CD14-positive monocyte (primary cell): ENCODE data around the gene PHACTR3. TPM values are rescaled to one million over a fixed set of nuclear protein-coding genes. Genes with fewer than 3 reads are reported as not detected.

Source experiments
- DNase-seq, 3 donors: peaks; one replicate each; pipeline ENCODE4 v3.0.0-alpha.2; 2011 to 2022
- H2AFZ ChIP-seq: 2 replicates; pipeline ENCODE4 v1.6.0; 2012; ENCODE audit warnings: mild to moderate bottlenecking, low read depth, low read length, inconsistent platforms; ENCODE audit not compliant: insufficient read depth, poor library complexity, severe bottlenecking
- H3K27ac ChIP-seq, 2 donors: 1 replicate in 1 of 2; 2 replicates in 1 of 2; pipeline ENCODE4 v1.5.1; 2012 to 2013; ENCODE audit warnings: low read length in 2 of 2, control low read depth in 1 of 2, inconsistent platforms in 1 of 2, low read depth in 1 of 2, mild to moderate bottlenecking in 1 of 2
- H3K27me3 ChIP-seq, 2 donors: one replicate each; pipeline versions ENCODE4 v1.6.0 to v1.6.1; 2011 to 2013; ENCODE audit warnings: low read length in 2 of 2; ENCODE audit not compliant: control insufficient read depth in 2 of 2, insufficient read depth in 2 of 2
- H3K36me3 ChIP-seq, 2 donors: replicated peaks in 1 of 2; 1 replicate in 1 of 2; 2 replicates in 1 of 2; pipeline versions ENCODE4 v1.5.1 to v1.6.1; 2012 to 2013; ENCODE audit warnings: low read length in 2 of 2, control low read depth in 1 of 2, inconsistent platforms in 1 of 2, mild to moderate bottlenecking in 1 of 2; ENCODE audit not compliant: insufficient read depth in 2 of 2, control insufficient read depth in 1 of 2
- H3K4me1 ChIP-seq, 2 donors: 1 replicate in 1 of 2; 2 replicates in 1 of 2; pipeline versions ENCODE4 v1.5.1 to v1.6.1; 2012 to 2013; ENCODE audit warnings: low read length in 2 of 2, control low read depth in 1 of 2, inconsistent platforms in 1 of 2, mild to moderate bottlenecking in 1 of 2, moderate library complexity in 1 of 2; ENCODE audit not compliant: insufficient read depth in 2 of 2, control insufficient read depth in 1 of 2
- H3K4me2 ChIP-seq: replicated peaks from 2 replicates; pipeline ENCODE3; 2012; ENCODE audit warnings: low read length, moderate library complexity, mild to moderate bottlenecking; ENCODE audit not compliant: poor library complexity, severe bottlenecking; ENCODE audit errors: extremely low read depth
- H3K4me3 ChIP-seq, 3 experiments: fragments of 200-600 bp in 1 of 3; sonication (generic) in 1 of 3; replicated peaks in 1 of 3; 1 replicate in 2 of 3; 2 replicates in 1 of 3; pipeline ENCODE4 v1.5.1; 2011 to 2013; ENCODE audit warnings: low read length in 3 of 3, mild to moderate bottlenecking in 3 of 3, control low read depth in 2 of 3, low read depth in 2 of 3, inconsistent platforms in 1 of 3, moderate library complexity in 1 of 3
- H3K79me2 ChIP-seq: 2 replicates; pipeline ENCODE4 v1.6.0; 2012; ENCODE audit warnings: mild to moderate bottlenecking, control low read depth, inconsistent platforms, low read length, moderate library complexity; ENCODE audit not compliant: insufficient read depth
- H3K9ac ChIP-seq: 2 replicates; pipeline ENCODE4 v1.6.0; 2017; ENCODE audit warnings: low read length, mild to moderate bottlenecking; ENCODE audit not compliant: insufficient read depth, poor library complexity, severe bottlenecking
- H3K9me3 ChIP-seq, 2 donors: replicated peaks in 1 of 2; 1 replicate in 1 of 2; 2 replicates in 1 of 2; pipeline versions ENCODE4 v1.5.1 to v1.6.1; 2012 to 2013; ENCODE audit warnings: low read length in 2 of 2, control low read depth in 1 of 2; ENCODE audit not compliant: control insufficient read depth in 1 of 2, insufficient read depth in 1 of 2
- H4K20me1 ChIP-seq: 2 replicates; pipeline ENCODE4 v1.6.0; 2012; ENCODE audit warnings: mild to moderate bottlenecking, low read length, control low read depth, moderate library complexity; ENCODE audit not compliant: insufficient read depth
- H3K27ac Mint-ChIP-seq, 7 donors: one replicate each; pipeline ENCODE4 v1.8.0; 2020; ENCODE audit warnings: mild to moderate bottlenecking in 7 of 7, mixed read lengths in 7 of 7, moderate library complexity in 6 of 7, inconsistent platforms in 2 of 7
- H3K27me3 Mint-ChIP-seq, 3 donors: one replicate each; pipeline ENCODE4 v1.8.0; 2021 to 2022; ENCODE audit warnings: low read depth in 3 of 3, mild to moderate bottlenecking in 3 of 3, mixed read lengths in 3 of 3, moderate library complexity in 3 of 3, inconsistent platforms in 1 of 3
- H3K36me3 Mint-ChIP-seq, 2 donors: one replicate each; pipeline ENCODE4 v1.8.0; 2020; ENCODE audit warnings: mixed read lengths in 2 of 2, inconsistent platforms in 1 of 2, mild to moderate bottlenecking in 1 of 2
- H3K4me1 Mint-ChIP-seq: one replicate; pipeline ENCODE4 v1.8.0; 2020; ENCODE audit warnings: mild to moderate bottlenecking, mixed read lengths
- H3K4me3 Mint-ChIP-seq, 2 donors: one replicate each; pipeline ENCODE4 v1.8.0; 2020; ENCODE audit warnings: mild to moderate bottlenecking in 2 of 2, mixed read lengths in 2 of 2, moderate library complexity in 1 of 2
- H3K9me3 Mint-ChIP-seq, 7 donors: one replicate each; pipeline ENCODE4 v1.8.0; 2020 to 2022; ENCODE audit warnings: mixed read lengths in 7 of 7, mild to moderate bottlenecking in 6 of 7, moderate library complexity in 6 of 7, inconsistent platforms in 2 of 7
- WGBS: methylation state at CpG from one replicate; pipeline ENCODE4 v1.1.5; 2013; ENCODE audit warnings: missing lambda C conversion rate; ENCODE audit not compliant: insufficient coverage; 5-methylcytosine and 5-hydroxymethylcytosine counted together
- intact Hi-C, 2 donors: fragments of 100-400 bp; cut with micrococcal nuclease; formaldehyde crosslinking; loops; one replicate each; pipeline versions ENCODE4 v1.15.0 to v1.15.1; 2023
- polyA plus RNA-seq, 3 donors: library from polyadenylated mRNA; depleted of rRNA in 1 of 3; unstranded in 2 of 3; stranded (reverse) in 1 of 3; fragments of 300-500 nt in 2 of 3; fragments of >200 nt in 1 of 3; fragmentation: Illumina TruSeq in 2 of 3; gene quantifications; 1 replicate in 2 of 3; 2 replicates in 1 of 3; pipeline ENCODE4 v1.2.3, GENCODE V29; 2012 to 2021
- TF ChIP-seq, protein P1 (sequence below): fragments of 200-600 bp; IDR thresholded peaks from one replicate; pipeline ENCODE4 v1.8.0; 2022; ENCODE audit warnings: antibody characterized with exemption, mild to moderate bottlenecking

Gene PHACTR3
- polyA plus RNA-seq, 3 donors, result 0.11 to 0.17 TPM; not detected in 1

DNA sequence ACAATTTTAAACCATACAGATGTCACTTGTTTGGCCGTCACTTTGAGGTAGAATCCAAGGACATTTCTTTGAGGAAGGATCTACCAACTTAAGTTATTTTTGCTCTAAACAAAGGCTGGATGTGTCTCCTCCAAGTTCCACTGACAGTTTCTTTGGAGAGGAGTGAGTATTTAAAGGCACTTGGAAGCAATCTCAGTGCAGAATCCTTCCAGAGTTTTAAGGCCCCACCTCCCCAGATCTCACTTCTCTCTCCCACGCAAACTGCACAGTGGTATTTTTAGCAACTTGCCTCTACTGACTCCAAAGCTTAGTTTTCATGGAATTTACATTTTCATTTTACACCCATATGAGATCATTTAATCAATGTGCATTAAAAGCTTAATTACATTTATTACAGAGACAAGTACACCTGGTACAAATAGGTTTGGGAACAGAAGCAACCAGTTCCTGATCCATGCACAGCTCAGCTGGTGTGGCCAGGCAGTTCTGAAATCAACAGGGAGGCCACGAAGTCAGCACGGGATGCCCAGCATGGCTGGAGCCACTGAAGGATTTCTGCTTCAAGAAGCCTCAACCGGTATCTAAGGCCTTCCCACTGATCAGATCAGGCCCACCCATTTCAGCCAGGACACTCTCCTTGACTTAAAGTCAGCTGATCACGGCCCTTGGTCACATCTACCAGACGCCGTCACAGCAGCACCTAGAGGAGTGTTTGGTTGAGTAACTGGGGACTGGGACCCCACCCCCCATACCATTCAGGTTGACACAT is 219.3 kb downstream of the PHACTR3 start:
- no peak overlapping the region for H3K27ac Mint-ChIP-seq
- H4K20me1 ChIP-seq, result no peaks in the 10 kb centered on the region
- intact Hi-C loops, result no loop called here

DNA sequence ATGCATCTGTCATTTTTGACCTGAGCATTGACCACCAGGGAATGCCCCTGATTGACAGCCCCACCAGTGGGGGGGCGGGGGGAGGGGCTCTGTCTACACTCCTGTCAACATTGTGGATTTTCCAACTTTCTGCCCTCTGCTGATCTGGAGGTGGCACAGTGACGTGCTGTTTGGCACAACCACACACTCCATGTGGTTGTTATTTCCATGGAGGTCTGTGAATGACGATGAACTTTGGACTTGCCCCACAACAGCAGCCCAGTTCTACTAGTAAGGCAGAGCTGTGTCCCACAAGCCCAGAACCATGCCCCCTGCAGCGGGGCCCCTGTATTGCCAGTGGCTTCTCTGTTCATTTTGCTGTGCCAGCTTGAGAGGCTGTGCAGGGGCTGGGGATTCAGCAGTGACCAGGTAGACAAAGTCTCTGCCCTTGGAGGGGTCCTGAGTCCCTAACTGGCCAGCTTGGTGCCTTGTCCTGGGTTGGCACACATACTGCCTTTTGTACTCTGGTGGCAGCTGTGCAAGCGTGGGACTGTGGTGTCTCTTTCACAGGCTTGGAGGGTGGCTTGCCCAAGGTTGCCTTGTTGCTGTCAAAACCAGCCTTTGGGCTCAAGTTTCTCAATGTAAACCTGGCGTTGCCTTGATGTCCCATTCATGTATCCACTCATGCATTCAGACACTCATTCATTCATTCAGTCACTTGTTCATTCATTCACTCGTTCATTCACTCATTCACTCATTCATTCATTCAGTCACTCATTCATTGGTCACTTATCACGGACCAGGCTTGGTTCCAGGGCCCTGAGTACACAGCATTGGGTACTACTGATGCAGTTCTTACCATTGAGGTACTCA is 220.6 kb downstream of the PHACTR3 start:
- H2AFZ ChIP-seq, result no peak overlapping the region
- H3K9ac ChIP-seq, result no peak overlapping the region
- H3K4me1 Mint-ChIP-seq, result peaks cover 1% of the 10 kb centered on the region
- no peaks in the 10 kb centered on the region for H3K36me3 ChIP-seq
- H3K4me3 Mint-ChIP-seq, result no peak overlapping the region
- TF ChIP-seq, protein P1, sequence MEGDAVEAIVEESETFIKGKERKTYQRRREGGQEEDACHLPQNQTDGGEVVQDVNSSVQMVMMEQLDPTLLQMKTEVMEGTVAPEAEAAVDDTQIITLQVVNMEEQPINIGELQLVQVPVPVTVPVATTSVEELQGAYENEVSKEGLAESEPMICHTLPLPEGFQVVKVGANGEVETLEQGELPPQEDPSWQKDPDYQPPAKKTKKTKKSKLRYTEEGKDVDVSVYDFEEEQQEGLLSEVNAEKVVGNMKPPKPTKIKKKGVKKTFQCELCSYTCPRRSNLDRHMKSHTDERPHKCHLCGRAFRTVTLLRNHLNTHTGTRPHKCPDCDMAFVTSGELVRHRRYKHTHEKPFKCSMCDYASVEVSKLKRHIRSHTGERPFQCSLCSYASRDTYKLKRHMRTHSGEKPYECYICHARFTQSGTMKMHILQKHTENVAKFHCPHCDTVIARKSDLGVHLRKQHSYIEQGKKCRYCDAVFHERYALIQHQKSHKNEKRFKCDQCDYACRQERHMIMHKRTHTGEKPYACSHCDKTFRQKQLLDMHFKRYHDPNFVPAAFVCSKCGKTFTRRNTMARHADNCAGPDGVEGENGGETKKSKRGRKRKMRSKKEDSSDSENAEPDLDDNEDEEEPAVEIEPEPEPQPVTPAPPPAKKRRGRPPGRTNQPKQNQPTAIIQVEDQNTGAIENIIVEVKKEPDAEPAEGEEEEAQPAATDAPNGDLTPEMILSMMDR, result no peak
- H3K27ac ChIP-seq, result no peak overlapping the region
- no peaks in the 10 kb centered on the region for H4K20me1 ChIP-seq
- no peak overlapping the region for H3K4me2 ChIP-seq
- WGBS, result 78% methylated on average over 4 of the region's 8 CpGs
- peak overlapping the region in 1 of 7 donors; percentile 5 for H3K27ac Mint-ChIP-seq
- H3K79me2 ChIP-seq, result no peaks in the 10 kb centered on the region
- H3K9me3 Mint-ChIP-seq, result peaks cover 0 to 1% (median 0%) of the 10 kb centered on the region in 7 donors
- intact Hi-C loops, result no loop called here
- no peak for DNase-seq
- no peak overlapping the region for H3K4me3 ChIP-seq
- H3K27me3 ChIP-seq, result no peaks in the 10 kb centered on the region
- H3K9me3 ChIP-seq, result no peaks in the 10 kb centered on the region
- no peaks in the 10 kb centered on the region for H3K4me1 ChIP-seq
- H3K36me3 Mint-ChIP-seq, result no peaks in the 10 kb centered on the region
- H3K27me3 Mint-ChIP-seq, result peaks cover 0 to 2% (median under 1%) of the 10 kb centered on the region in 3 donors

More for the DNA sequence above, 219.3 kb downstream of the PHACTR3 start:
- no peak overlapping the region for H2AFZ ChIP-seq
- WGBS, result 88% methylated on average over 4 of the region's 8 CpGs
- no peak overlapping the region for H3K4me2 ChIP-seq
- no peak overlapping the region for H3K9ac ChIP-seq
- no peaks in the 10 kb centered on the region for H3K27me3 ChIP-seq
- Mint-ChIP-seq H3K36me3 (no peaks in the 10 kb centered on the region), H3K27me3 (peaks cover 1 to 3% (median 2%) of the 10 kb centered on the region in 3 donors), H3K4me1 (no peaks in the 10 kb centered on the region), H3K9me3 (peaks cover 0 to 1% (median 0%) of the 10 kb centered on the region in 7 donors), H3K4me3 (no peak overlapping the region)
- DNase-seq, result no peak
- no peaks in the 10 kb centered on the region for H3K79me2 ChIP-seq
- TF ChIP-seq, protein P1, result no peak
- H3K4me3 ChIP-seq, result no peak overlapping the region
- no peak overlapping the region for H3K27ac ChIP-seq
- no peaks in the 10 kb centered on the region for H3K36me3 ChIP-seq
- H3K4me1 ChIP-seq, result no peaks in the 10 kb centered on the region
- H3K9me3 ChIP-seq, result no peaks in the 10 kb centered on the region
